GM12878 (cell line): Measurements from ENCODE around the gene DTNA. TPM values are rescaled to one million over a fixed set of nuclear protein-coding genes. Genes with fewer than 3 reads are reported as not detected.

Experiments used
- ATAC-seq: fragments of 200-7000 bp; cut with Tn5 transposase; 3 replicates; pipeline ENCODE4 v1.9.1; 2020; ENCODE audit warnings: mild to moderate bottlenecking, moderate library complexity
- BruUV-seq: library from RNA; stranded (reverse); fragments of 400-500 nt; replicated peaks from 2 replicates; lab custom pipeline; 2021; lab: Mats Ljungman, UMichigan
- CTCF ChIA-PET: fragments of 300-600 bp; sonication (Branson Sonifier 250); formaldehyde crosslinking; extraction: SDS; loops from one replicate; lab custom pipeline; 2021; ENCODE audit warnings: inconsistent platforms; lab: Yijun Ruan, JAX
- POLR2A ChIA-PET: fragments of 350-600 bp; formaldehyde crosslinking; extraction: SDS; loops from one replicate; lab custom pipeline; 2021; ENCODE audit warnings: inconsistent platforms; lab: Charles Lee
- RAD21 ChIA-PET: fragments of 300-600 bp; sonication (Branson Sonifier 250); formaldehyde crosslinking; loops from one replicate; lab custom pipeline; 2023; ENCODE audit warnings: antibody characterized with exemption; ENCODE audit not compliant: unreplicated experiment; lab: Charles Lee
- SMC1A ChIA-PET: fragments of 300-600 bp; sonication (Branson Sonifier 250); formaldehyde crosslinking; loops from one replicate; lab custom pipeline; 2023; ENCODE audit not compliant: unreplicated experiment, uncharacterized antibody; lab: Charles Lee
- DNase-seq: peaks from one replicate; pipeline ENCODE4 v3.0.0-alpha.2; 2011; ENCODE audit warnings: low read depth, low spot score
- FAIRE-seq: peaks from 3 replicates; lab custom pipeline; 2011; peaks lifted over from hg19 to GRCh38; lab: Jason Lieb, UNC
- H2AFZ ChIP-seq: 2 replicates; pipeline ENCODE4 v1.6.0; 2011; ENCODE audit warnings: low read depth, low read length, control low read depth; ENCODE audit not compliant: control insufficient read depth
- H3K27ac ChIP-seq: 2 replicates; pipeline ENCODE4 v1.5.1; 2011; ENCODE audit warnings: control low read depth; ENCODE audit not compliant: control insufficient read depth, insufficient read depth
- H3K27me3 ChIP-seq, 2 experiments: replicated peaks in 1 of 2; 2 replicates each; pipeline versions ENCODE4 v1.6.0 to v1.6.1; 2011; ENCODE audit warnings: low read length in 1 of 2; ENCODE audit not compliant: control insufficient read depth in 2 of 2, insufficient read depth in 2 of 2
- H3K36me3 ChIP-seq, 2 experiments: 2 replicates each; pipeline ENCODE4 v1.5.1; 2011; ENCODE audit warnings: low read length in 1 of 2; ENCODE audit not compliant: control insufficient read depth in 2 of 2, insufficient read depth in 2 of 2
- H3K4me1 ChIP-seq: 2 replicates; pipeline ENCODE4 v1.6.1; 2011; ENCODE audit warnings: mild to moderate bottlenecking, low read length, moderate library complexity, mixed read lengths; ENCODE audit not compliant: control insufficient read depth, insufficient read depth
- H3K4me2 ChIP-seq: 2 replicates; pipeline ENCODE4 v1.6.0; 2011; ENCODE audit warnings: control low read depth; ENCODE audit not compliant: control insufficient read depth, insufficient read depth
- H3K4me3 ChIP-seq: fragments of 200-600 bp; sonication (generic); 2 replicates; pipeline ENCODE4 v1.5.1; 2016
- H3K79me2 ChIP-seq: 2 replicates; pipeline ENCODE4 v1.6.0; 2011; ENCODE audit warnings: low read length; ENCODE audit not compliant: control insufficient read depth, insufficient read depth
- H3K9ac ChIP-seq: 2 replicates; pipeline ENCODE4 v1.8.0; 2011; ENCODE audit warnings: low read length, control low read depth, mixed read lengths; ENCODE audit not compliant: control insufficient read depth, insufficient read depth
- H3K9me3 ChIP-seq: replicated peaks from 3 replicates; pipeline ENCODE4 v1.5.1; 2011; ENCODE audit warnings: mild to moderate bottlenecking, low read length; ENCODE audit not compliant: control insufficient read depth, insufficient read depth
- H4K20me1 ChIP-seq: 2 replicates; pipeline ENCODE4 v1.6.0; 2011; ENCODE audit not compliant: control insufficient read depth, insufficient read depth
- GATAD2B ChIP-seq: fragments of 450-650 bp; conservative IDR thresholded peaks from 2 replicates; pipeline ENCODE4 v1.6.1; 2017; ENCODE audit warnings: low read depth, mild to moderate bottlenecking, moderate library complexity
- HCFC1 ChIP-seq: fragments of 150-350 bp; IDR thresholded peaks from 2 replicates; pipeline ENCODE4 v1.6.1; 2014; ENCODE audit warnings: low read length
- MXI1 ChIP-seq: fragments of 150-350 bp; IDR thresholded peaks from 2 replicates; pipeline ENCODE4 v1.6.1; 2011; ENCODE audit warnings: low read depth, mild to moderate bottlenecking, inconsistent platforms, low read length, improper control_type of control experiment
- NFXL1 ChIP-seq: fragments of 450-650 bp; IDR thresholded peaks from 2 replicates; pipeline ENCODE4 v1.6.1; 2017; ENCODE audit warnings: antibody characterized with exemption, mild to moderate bottlenecking, borderline replicate concordance
- TAF1 ChIP-seq: IDR thresholded peaks from 2 replicates; pipeline ENCODE4 v1.6.1; 2011; ENCODE audit warnings: mild to moderate bottlenecking, low read depth, low read length, borderline replicate concordance
- ZZZ3 ChIP-seq: IDR thresholded peaks from 2 replicates; pipeline ENCODE4 v1.6.1; 2011; ENCODE audit warnings: low read depth; ENCODE audit not compliant: control insufficient read depth, insufficient read length
- whole genome bisulfite sequencing: methylation state at CpG from one replicate; pipeline ENCODE4 v1.1.6; 2016; ENCODE audit warnings: low lambda C conversion rate; ENCODE audit not compliant: insufficient replicate concordance, insufficient coverage; ENCODE audit errors: missing lambda C conversion rate; 5-methylcytosine and 5-hydroxymethylcytosine counted together
- in situ Hi-C: fragments of 300-500 bp; cut with MboI; formaldehyde crosslinking; loops from 9 replicates; pipeline ENCODE4 v1.14.3; 2018; ENCODE audit warnings: mixed read lengths
- intact Hi-C: fragments of 100-400 bp; cut with micrococcal nuclease; formaldehyde crosslinking; loops from one replicate; pipeline ENCODE4 v1.14.2; 2022; ENCODE audit not compliant: unreplicated experiment
- polyA plus RNA-seq, 11 experiments: library from polyadenylated mRNA; depleted of rRNA in 4 of 11; unstranded in 6 of 11; stranded (reverse) in 5 of 11; fragments of >200 nt; fragmentation: Nextera tagmentation in 4 of 11; fragmentation: Illumina TruSeq in 1 of 11; extraction: Ambion mirVana in 4 of 11; extraction: Trizol in 1 of 11; gene quantifications; 1 replicate in 1 of 11; 2 replicates in 10 of 11; pipeline versions ENCODE4 v1.2.1 to v1.2.3, GENCODE V29; 2011 to 2016; ENCODE audit warnings: inconsistent platforms in 2 of 11, missing spikeins in 2 of 11, low read depth in 1 of 11
- total RNA-seq, 4 experiments: library from RNA; depleted of rRNA in 3 of 4; stranded (reverse); fragments of >200 nt in 3 of 4; fragmentation: Illumina TruSeq in 1 of 4; extraction: Trizol in 1 of 4; gene quantifications; 2 replicates each; pipeline versions ENCODE4 v1.2.1 to v1.2.3, GENCODE V29; 2013 to 2021
- TF ChIP-seq, protein P1 (sequence below): fragments of 450-650 bp; IDR thresholded peaks from 2 replicates; pipeline ENCODE4 v1.6.1; 2018; ENCODE audit warnings: borderline replicate concordance, mild to moderate bottlenecking; ENCODE audit not compliant: partially characterized antibody
- TF ChIP-seq, protein P2 (sequence below): fragments of 450-650 bp; IDR thresholded peaks from 2 replicates; pipeline ENCODE4 v1.6.1; 2016; ENCODE audit warnings: mild to moderate bottlenecking
- TF ChIP-seq, protein P3 (sequence below): fragments of 450-650 bp; IDR thresholded peaks from 2 replicates; pipeline ENCODE4 v1.6.1; 2016; ENCODE audit warnings: mild to moderate bottlenecking
- TF ChIP-seq, protein P4 (sequence below): IDR thresholded peaks from 2 replicates; pipeline ENCODE4 v1.6.1; 2011; ENCODE audit warnings: mild to moderate bottlenecking, low read depth, low read length, moderate library complexity; ENCODE audit not compliant: insufficient replicate concordance
- TF ChIP-seq, protein P5 (sequence below): IDR thresholded peaks from 2 replicates; pipeline ENCODE4 v1.6.1; 2012; ENCODE audit warnings: low read length, inconsistent platforms
- TF ChIP-seq, protein P6 (sequence below): fragments of 450-650 bp; IDR thresholded peaks from 2 replicates; pipeline ENCODE4 v1.6.1; 2018; ENCODE audit warnings: mild to moderate bottlenecking, low read depth, moderate library complexity; ENCODE audit not compliant: partially characterized antibody

Gene DTNA
- total and polyA plus RNA-seq, 10 of the 15 experiments (the other 5 are each of a cell fraction or from before 2014, with no cell fraction given) = 0.26 to 8.6 (median 0.53) TPM

DNA sequence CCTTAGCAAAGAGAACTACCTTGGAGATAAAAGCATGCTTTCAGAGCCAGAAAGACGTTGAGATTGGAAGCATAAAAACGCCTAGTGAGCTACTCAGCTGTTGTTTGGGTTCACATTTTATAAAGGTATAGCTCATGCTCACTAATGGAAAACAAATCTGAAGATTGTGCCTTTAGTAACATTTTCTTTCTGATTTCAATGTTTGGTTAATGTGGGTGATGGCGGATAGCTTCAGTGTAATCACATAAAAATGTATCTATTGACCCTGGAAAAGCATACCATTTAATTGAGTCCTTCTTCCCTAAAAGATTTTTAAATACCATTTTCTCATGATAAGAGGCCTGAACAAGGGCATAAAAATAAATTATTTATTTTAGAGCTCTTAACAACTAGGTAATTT, 73.4 kb downstream of the DTNA start:
- Histone ChIP-seq H3K9me3 (no peaks in the 10 kb centered on the region), H3K4me3 (no peak overlapping the region), H3K27ac (no peak overlapping the region), H3K4me2 (no peak overlapping the region), H3K9ac (no peak overlapping the region), H3K4me1 (no peaks in the 10 kb centered on the region), H3K79me2 (no peaks in the 10 kb centered on the region), H4K20me1 (no peaks in the 10 kb centered on the region), H2AFZ (no peak overlapping the region), H3K27me3 (no peaks in the 10 kb centered on the region; a peak in 1 of 4 replicates), H3K36me3 (no peaks in the 10 kb centered on the region)
- BruUV-seq = no TSS peak
- POLR2A ChIA-PET = no interaction called here
- in situ Hi-C loops = loop anchor here (25.0 kb wide), 1 partner anchor 946 kb away; no protein-coding TSS in a partner anchor
- CTCF ChIA-PET = interaction anchor here (1.1 to 10.4 kb wide), 9 partner anchors 15 to 1033 kb away, joined by 3 to 193 read pairs (median 3); no protein-coding TSS in a partner anchor
- WGBS = 28% methylated on average over 3 of the region's 3 CpGs
- DNase-seq (no peak), FAIRE-seq (no peak), ATAC-seq (no peak)
- RAD21 ChIA-PET = interaction anchor here (0.6 to 11.1 kb wide), 10 partner anchors 23 to 1246 kb away, joined by 3 to 107 read pairs (median 3); no protein-coding TSS in a partner anchor
- SMC1A ChIA-PET = interaction anchor here (1.0 to 9.4 kb wide), 9 partner anchors 11 to 950 kb away, joined by 3 to 134 read pairs (median 4); no protein-coding TSS in a partner anchor
- intact Hi-C loops = loop anchor here (10.0 kb wide), 1 partner anchor 1029 kb away; no protein-coding TSS in a partner anchor
- TF ChIP-seq, protein P1, sequence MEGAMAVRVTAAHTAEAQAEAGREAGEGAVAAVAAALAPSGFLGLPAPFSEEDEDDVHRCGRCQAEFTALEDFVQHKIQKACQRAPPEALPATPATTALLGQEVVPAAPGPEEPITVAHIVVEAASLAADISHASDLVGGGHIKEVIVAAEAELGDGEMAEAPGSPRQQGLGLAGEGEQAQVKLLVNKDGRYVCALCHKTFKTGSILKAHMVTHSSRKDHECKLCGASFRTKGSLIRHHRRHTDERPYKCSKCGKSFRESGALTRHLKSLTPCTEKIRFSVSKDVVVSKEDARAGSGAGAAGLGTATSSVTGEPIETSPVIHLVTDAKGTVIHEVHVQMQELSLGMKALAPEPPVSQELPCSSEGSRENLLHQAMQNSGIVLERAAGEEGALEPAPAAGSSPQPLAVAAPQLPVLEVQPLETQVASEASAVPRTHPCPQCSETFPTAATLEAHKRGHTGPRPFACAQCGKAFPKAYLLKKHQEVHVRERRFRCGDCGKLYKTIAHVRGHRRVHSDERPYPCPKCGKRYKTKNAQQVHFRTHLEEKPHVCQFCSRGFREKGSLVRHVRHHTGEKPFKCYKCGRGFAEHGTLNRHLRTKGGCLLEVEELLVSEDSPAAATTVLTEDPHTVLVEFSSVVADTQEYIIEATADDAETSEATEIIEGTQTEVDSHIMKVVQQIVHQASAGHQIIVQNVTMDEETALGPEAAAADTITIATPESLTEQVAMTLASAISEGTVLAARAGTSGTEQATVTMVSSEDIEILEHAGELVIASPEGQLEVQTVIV = no peak
- TF ChIP-seq GATAD2B = no peak
- TF ChIP-seq, protein P2, sequence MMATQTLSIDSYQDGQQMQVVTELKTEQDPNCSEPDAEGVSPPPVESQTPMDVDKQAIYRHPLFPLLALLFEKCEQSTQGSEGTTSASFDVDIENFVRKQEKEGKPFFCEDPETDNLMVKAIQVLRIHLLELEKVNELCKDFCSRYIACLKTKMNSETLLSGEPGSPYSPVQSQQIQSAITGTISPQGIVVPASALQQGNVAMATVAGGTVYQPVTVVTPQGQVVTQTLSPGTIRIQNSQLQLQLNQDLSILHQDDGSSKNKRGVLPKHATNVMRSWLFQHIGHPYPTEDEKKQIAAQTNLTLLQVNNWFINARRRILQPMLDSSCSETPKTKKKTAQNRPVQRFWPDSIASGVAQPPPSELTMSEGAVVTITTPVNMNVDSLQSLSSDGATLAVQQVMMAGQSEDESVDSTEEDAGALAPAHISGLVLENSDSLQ = no peak
- TF ChIP-seq HCFC1 = no peak
- TF ChIP-seq, protein P3, sequence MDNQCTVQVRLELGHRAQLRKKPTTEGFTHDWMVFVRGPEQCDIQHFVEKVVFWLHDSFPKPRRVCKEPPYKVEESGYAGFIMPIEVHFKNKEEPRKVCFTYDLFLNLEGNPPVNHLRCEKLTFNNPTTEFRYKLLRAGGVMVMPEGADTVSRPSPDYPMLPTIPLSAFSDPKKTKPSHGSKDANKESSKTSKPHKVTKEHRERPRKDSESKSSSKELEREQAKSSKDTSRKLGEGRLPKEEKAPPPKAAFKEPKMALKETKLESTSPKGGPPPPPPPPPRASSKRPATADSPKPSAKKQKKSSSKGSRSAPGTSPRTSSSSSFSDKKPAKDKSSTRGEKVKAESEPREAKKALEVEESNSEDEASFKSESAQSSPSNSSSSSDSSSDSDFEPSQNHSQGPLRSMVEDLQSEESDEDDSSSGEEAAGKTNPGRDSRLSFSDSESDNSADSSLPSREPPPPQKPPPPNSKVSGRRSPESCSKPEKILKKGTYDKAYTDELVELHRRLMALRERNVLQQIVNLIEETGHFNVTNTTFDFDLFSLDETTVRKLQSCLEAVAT = no peak
- TF ChIP-seq, protein P4, sequence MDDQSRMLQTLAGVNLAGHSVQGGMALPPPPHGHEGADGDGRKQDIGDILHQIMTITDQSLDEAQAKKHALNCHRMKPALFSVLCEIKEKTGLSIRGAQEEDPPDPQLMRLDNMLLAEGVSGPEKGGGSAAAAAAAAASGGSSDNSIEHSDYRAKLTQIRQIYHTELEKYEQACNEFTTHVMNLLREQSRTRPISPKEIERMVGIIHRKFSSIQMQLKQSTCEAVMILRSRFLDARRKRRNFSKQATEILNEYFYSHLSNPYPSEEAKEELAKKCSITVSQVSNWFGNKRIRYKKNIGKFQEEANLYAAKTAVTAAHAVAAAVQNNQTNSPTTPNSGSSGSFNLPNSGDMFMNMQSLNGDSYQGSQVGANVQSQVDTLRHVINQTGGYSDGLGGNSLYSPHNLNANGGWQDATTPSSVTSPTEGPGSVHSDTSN = no peak
- no peak for TF ChIP-seq NFXL1
- TF ChIP-seq MXI1 = no peak
- TF ChIP-seq, protein P5, sequence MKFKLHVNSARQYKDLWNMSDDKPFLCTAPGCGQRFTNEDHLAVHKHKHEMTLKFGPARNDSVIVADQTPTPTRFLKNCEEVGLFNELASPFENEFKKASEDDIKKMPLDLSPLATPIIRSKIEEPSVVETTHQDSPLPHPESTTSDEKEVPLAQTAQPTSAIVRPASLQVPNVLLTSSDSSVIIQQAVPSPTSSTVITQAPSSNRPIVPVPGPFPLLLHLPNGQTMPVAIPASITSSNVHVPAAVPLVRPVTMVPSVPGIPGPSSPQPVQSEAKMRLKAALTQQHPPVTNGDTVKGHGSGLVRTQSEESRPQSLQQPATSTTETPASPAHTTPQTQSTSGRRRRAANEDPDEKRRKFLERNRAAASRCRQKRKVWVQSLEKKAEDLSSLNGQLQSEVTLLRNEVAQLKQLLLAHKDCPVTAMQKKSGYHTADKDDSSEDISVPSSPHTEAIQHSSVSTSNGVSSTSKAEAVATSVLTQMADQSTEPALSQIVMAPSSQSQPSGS = no peak
- TF ChIP-seq TAF1 = no peak
- TF ChIP-seq, protein P6, sequence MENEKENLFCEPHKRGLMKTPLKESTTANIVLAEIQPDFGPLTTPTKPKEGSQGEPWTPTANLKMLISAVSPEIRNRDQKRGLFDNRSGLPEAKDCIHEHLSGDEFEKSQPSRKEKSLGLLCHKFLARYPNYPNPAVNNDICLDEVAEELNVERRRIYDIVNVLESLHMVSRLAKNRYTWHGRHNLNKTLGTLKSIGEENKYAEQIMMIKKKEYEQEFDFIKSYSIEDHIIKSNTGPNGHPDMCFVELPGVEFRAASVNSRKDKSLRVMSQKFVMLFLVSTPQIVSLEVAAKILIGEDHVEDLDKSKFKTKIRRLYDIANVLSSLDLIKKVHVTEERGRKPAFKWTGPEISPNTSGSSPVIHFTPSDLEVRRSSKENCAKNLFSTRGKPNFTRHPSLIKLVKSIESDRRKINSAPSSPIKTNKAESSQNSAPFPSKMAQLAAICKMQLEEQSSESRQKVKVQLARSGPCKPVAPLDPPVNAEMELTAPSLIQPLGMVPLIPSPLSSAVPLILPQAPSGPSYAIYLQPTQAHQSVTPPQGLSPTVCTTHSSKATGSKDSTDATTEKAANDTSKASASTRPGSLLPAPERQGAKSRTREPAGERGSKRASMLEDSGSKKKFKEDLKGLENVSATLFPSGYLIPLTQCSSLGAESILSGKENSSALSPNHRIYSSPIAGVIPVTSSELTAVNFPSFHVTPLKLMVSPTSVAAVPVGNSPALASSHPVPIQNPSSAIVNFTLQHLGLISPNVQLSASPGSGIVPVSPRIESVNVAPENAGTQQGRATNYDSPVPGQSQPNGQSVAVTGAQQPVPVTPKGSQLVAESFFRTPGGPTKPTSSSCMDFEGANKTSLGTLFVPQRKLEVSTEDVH = no peak
- no peak for TF ChIP-seq ZZZ3
